DOHH2 (cell line): Measurements from ENCODE around the gene LCN15.

Experiments used
- H3F3A ChIP-seq: fragments of 200-600 bp; sonication (generic), shearing (Covaris generic); 2 replicates; pipeline ENCODE4 v1.6.0; 2016; ENCODE audit warnings: antibody characterized with exemption, mild to moderate bottlenecking; ENCODE audit not compliant: control insufficient read depth, insufficient read depth
- H3K27ac ChIP-seq: fragments of 200-600 bp; sonication (generic); 2 replicates; pipeline ENCODE4 v1.5.1; 2014; ENCODE audit warnings: low read depth, mild to moderate bottlenecking, low read length, moderate library complexity
- H3K27me3 ChIP-seq: fragments of 200-600 bp; sonication (generic); 2 replicates; pipeline ENCODE4 v1.6.1; 2014; ENCODE audit warnings: mild to moderate bottlenecking, low read length, mixed read lengths; ENCODE audit not compliant: control insufficient read depth
- H3K36me3 ChIP-seq: fragments of 200-600 bp; sonication (generic); 2 replicates; pipeline ENCODE4 v1.6.1; 2014; ENCODE audit warnings: mild to moderate bottlenecking, low read length, moderate library complexity, mixed read lengths; ENCODE audit not compliant: control insufficient read depth
- H3K4me1 ChIP-seq: fragments of 200-600 bp; sonication (generic); 2 replicates; pipeline ENCODE4 v1.6.1; 2014; ENCODE audit warnings: mild to moderate bottlenecking, low read length, mixed read lengths; ENCODE audit not compliant: control insufficient read depth
- H3K4me2 ChIP-seq: fragments of 200-600 bp; sonication (generic); 2 replicates; pipeline ENCODE4 v1.6.0; 2014; ENCODE audit warnings: mild to moderate bottlenecking, low read length, moderate library complexity
- H3K4me3 ChIP-seq: fragments of 200-600 bp; sonication (generic); 2 replicates; pipeline ENCODE4 v1.5.1; 2014; ENCODE audit warnings: mild to moderate bottlenecking, low read length, mixed read lengths
- H3K79me2 ChIP-seq: fragments of 200-600 bp; sonication (generic); 2 replicates; pipeline ENCODE4 v1.6.1; 2014; ENCODE audit warnings: mild to moderate bottlenecking, low read length, mixed read lengths; ENCODE audit not compliant: control insufficient read depth
- H3K9me2 ChIP-seq: fragments of 200-600 bp; sonication (generic); replicated peaks from 2 replicates; pipeline ENCODE4 v1.6.1; 2014; ENCODE audit warnings: mild to moderate bottlenecking, low read length, mixed read lengths; ENCODE audit not compliant: control insufficient read depth
- H3K9me3 ChIP-seq: fragments of 200-600 bp; sonication (generic); 2 replicates; pipeline ENCODE4 v1.6.1; 2014; ENCODE audit warnings: antibody characterized with exemption, low read length, mixed read lengths; ENCODE audit not compliant: control insufficient read depth, insufficient read depth
- H4K20me1 ChIP-seq: fragments of 200-600 bp; sonication (generic); 2 replicates; pipeline ENCODE4 v1.6.0; 2014; ENCODE audit warnings: low read depth, mild to moderate bottlenecking, antibody characterized with exemption, low read length, moderate library complexity; ENCODE audit not compliant: control insufficient read depth, insufficient read depth
- CTCF ChIP-seq: fragments of 200-600 bp; sonication (generic); IDR thresholded peaks from one replicate; pipeline ENCODE4 v1.5.1; 2014; ENCODE audit warnings: antibody characterized with exemption, mild to moderate bottlenecking, low read depth, low read length; ENCODE audit not compliant: poor library complexity, severe bottlenecking
- EZH2phosphoT487 ChIP-seq: fragments of 200-600 bp; sonication (generic); IDR thresholded peaks from 2 replicates; pipeline ENCODE4 v1.6.1; 2017; ENCODE audit warnings: borderline replicate concordance, mild to moderate bottlenecking, antibody characterized with exemption, low read length, moderate library complexity, mixed read lengths

LCN15 gene

GRCh38 chr9:136714096-136714892 is 50.0 kb downstream of the LCN15 start:
- peak overlapping the region; percentile 58 for H3K4me2 ChIP-seq
- no peaks in the 10 kb centered on the region for H3K36me3 ChIP-seq

GRCh38 chr9:136713550-136713949 is 50.8 kb downstream of the LCN15 start:
- Histone ChIP-seq H3K27ac (no peak overlapping the region), H3K27me3 (peaks cover 23% of the 10 kb centered on the region), H4K20me1 (no peaks in the 10 kb centered on the region), H3K79me2 (no peaks in the 10 kb centered on the region), H3K4me2 (peak overlapping the region; percentile 58), H3K4me3 (peak overlapping the region; percentile 66), H3K9me3 (no peaks in the 10 kb centered on the region), H3K9me2 (no peaks in the 10 kb centered on the region), H3F3A (0 out of 2 replicates have a peak, but pooled peaks cover 3% of the 10 kb centered on the region), H3K4me1 (peaks cover 31% of the 10 kb centered on the region), H3K36me3 (no peaks in the 10 kb centered on the region)
- no peak for TF ChIP-seq EZH2phosphoT487
- TF ChIP-seq CTCF, result no peak

More at GRCh38 chr9:136714096-136714892, 50.0 kb downstream of the LCN15 start:
- Histone ChIP-seq H3K79me2 (no peaks in the 10 kb centered on the region), H3K4me1 (peaks cover 39% of the 10 kb centered on the region), H4K20me1 (no peaks in the 10 kb centered on the region), H3K9me3 (no peaks in the 10 kb centered on the region), H3F3A (0 out of 2 replicates have a peak, but pooled peaks cover 3% of the 10 kb centered on the region), H3K27ac (no peak overlapping the region), H3K9me2 (no peaks in the 10 kb centered on the region), H3K4me3 (peak overlapping the region; percentile 66), H3K27me3 (peaks cover 23% of the 10 kb centered on the region)
- TF ChIP-seq CTCF (no peak), EZH2phosphoT487 (no peak)

DNA sequence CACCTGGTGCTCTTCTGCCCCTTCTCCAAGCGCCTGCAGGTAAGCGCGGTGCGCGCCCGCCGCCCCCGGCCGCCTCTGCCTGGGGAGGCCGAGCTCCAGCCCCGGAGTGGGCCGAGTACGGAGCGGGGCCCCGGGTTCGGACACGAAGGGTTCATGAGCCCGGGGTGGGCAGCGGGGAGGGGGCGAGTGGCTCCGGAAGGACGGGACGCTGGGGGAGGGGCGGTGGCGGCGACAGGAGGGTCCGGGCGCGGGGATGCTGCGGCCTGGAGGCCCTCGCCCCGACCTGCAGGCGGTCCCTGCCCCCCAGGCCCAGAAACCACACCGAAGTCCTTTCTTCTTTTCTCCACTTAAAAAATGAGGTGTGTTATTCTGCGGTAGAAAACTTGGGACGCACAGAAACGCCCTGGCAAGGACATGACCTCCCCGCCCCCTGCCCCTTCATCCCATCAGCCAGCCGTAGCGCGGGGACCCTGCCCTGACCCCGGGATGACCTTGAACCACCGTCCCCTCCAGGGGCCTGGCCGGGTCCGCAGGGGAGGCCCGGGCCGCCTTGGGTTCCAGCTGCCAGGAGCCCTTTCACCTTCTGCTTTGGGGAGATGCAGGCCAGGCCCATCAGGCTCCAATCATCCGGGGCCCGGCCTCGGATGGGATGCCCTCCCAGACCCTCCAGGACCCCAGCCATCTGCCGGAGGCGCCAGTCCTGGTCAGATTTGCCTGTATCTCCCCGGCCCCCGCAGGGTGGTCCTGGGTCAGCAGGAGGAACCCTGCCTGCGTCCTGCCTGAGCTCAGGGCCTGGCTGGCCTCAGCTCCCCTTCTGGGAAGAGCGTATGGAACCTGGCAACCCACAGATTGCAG is 51.4 kb downstream of the LCN15 start:
- H3K27ac ChIP-seq, result no peak overlapping the region
- peak overlapping the region; percentile 58 for H3K4me2 ChIP-seq
- no peak for TF ChIP-seq CTCF
- no peak for TF ChIP-seq EZH2phosphoT487

More for the DNA sequence above, 51.4 kb downstream of the LCN15 start:
- Histone ChIP-seq H3K4me3 (peak overlapping the region; percentile 66), H3K9me3 (no peaks in the 10 kb centered on the region), H3K4me1 (peaks cover 29% of the 10 kb centered on the region), H4K20me1 (no peaks in the 10 kb centered on the region), H3K79me2 (no peaks in the 10 kb centered on the region), H3K36me3 (no peaks in the 10 kb centered on the region), H3K9me2 (no peaks in the 10 kb centered on the region), H3K27me3 (peaks cover 23% of the 10 kb centered on the region), H3F3A (0 out of 2 replicates have a peak, but pooled peaks cover 3% of the 10 kb centered on the region)
